ENCODE measurements around the gene ASB16.

ASB16 gene

GRCh38 chr17:44191369-44191768, 20.9 kb downstream of the ASB16 start:
- DNase-seq = no peak

GRCh38 chr17:44191941-44192496, 21.5 kb downstream of the ASB16 start:
- no peak for DNase-seq

GRCh38 chr17:44192750-44193149, 22.2 kb downstream of the ASB16 start:
- no peak for DNase-seq

GRCh38 chr17:44193326-44194084, 23.0 kb downstream of the ASB16 start:
- no peak for DNase-seq

DNA sequence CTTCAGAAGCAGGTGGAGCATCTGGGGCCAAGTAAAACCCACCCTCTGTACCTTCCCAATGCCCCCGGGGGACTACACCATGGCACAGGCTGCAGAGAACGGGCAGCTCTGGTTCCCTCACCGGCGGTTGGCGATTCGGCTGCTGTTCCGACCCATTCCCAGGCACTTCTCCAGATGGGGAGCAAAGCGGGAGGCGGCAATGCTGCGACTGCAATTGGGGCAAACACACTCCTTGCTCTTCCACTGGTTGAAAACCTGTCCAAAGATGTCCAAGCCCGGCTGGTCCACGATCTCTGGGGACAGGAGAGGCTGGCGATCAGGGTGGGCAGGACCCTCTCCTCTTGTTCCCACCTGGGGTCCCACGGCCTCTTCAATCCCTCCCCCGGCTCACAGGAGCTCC, 26.6 kb downstream of the ASB16 start:
- DNase-seq = no peak

DNA sequence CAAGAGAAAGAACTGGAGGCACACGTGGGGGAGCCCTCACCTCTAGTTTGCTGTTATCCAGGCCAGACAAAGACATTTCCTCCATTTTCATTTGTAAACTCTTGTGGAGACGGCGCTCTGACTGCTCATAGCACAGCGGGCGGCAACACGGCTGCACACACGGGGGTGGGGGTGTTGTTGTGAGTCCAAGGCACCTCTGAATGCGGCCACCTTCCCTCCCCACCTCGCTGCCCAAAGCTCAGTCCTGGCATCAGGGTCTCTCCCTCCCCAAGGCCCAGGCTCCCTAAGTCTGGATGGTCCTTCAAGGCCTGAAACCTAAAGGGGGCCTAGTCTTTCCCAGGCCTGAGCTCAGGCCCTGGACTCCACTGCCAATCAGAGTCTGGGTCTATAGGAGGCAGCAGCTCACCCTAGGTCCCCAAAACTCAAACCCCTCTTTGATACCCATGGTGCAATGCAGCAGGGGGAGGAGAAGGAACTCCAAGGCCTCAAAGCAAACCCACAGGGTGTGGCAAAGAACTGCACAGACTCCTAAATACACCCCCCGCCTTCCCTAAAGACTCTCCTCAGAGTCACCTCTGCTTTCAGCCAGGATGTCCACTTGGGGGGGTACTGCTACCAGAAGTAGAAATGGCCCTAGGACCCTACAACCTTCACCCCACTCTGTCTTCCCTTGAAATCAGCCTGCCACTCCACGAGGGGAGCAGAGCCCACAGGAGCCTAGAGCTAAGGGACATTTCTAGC, 27.6 kb downstream of the ASB16 start:
- DNase-seq = no peak

DNA sequence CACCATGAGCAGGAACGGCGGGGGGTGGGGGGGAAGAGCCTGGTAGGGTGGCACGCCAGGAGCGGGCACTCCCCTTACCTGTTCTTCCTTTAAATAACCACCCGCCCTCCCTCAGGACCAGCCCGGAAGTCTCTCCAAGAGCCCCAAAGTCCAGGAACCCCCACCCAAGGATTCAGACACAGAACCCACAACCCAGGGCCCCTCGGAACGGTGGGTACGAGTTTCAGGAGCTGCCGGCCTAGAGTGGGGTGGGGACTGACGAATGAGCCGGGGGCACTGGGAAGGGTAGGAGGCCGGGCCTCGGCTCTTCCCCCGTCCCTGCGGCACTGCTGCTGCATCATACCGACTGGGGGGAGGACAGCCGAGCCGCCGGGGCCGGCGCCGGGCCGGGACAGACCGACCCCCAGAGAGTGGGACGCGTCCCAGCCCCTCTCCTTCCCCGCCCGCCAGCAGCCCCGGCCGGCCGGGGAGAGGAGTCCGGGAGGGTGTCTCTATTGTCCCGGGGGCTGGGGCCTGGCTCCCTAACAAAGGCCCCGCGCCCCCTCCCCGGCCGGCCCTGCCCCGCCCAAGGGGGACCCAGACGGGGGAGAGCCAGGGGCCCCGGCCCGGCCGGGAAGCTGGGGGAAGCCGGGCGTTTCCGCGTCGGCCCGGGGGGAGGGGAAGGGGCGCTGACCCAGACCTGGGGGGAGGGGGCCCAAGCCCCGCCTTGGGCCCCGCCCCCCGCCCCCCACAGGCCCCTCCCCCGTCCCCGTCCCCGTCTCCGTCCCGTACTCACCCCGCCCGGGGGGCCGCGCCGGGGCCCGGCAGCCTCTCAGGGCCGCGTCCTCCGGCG, 28.4 kb downstream of the ASB16 start:
- DNase-seq = peak; percentile 25

DNA sequence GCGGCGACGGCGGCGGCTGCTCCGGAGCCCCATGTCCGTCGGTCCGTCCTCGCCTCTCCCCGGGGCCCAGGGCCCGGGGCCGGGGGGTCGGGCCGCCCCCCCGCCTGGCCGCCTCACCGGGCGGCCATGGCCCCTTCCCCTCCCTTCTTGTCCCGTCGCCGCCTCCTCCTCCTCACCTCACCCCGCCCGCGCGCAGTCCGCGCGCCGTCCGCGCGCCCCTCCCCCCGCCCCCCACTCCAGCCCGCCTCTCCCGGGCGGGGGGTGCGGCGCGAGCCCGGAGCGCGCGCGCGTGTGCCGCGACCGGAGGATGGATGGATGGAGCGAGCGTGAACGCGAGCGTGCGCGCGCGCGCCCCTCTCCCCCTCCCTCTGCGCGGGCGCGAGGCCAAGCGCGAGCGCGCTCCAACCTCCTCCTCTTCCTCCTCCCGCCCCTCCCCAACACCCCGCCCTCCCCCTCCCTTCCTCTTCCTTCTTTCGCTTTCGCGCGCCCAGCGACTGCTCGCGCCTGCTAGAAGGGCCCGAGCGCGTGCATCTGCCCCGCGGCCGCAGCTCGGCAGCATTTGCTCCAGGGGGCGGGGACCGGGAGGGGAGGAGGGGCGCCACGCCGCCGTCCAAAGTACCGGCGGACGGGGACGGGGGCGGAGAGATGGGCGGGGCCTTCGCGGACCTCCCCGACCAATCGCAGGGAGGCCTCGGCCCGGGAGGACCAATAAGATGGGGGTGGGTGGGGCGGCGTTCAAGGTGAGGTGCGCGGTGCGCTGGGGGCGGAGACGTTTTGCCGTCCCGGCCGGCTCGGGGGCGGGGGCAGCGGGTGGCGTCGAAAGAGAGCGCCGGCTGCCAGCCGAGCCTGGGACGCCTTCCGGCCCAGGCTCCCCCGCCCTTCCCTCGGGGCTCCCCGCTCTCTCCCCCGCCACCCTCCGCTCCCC, 29.3 kb downstream of the ASB16 start, which contains the start of gene ATXN7L3:
TSS of gene ATXN7L3 (minus strand) at position 332 of the 925 bp plus-strand sequence. CDS start 1,814 bp downstream, outside the sequence.
- DNase-seq = peak; percentile 99

- DNase-seq = no peak
These were observed 30.1 kb downstream of the ASB16 start for GRCh38 chr17:44200478-44201155.

GRCh38 chr17:44202756-44203155, 32.3 kb downstream of the ASB16 start:
- DNase-seq = no peak

DNA sequence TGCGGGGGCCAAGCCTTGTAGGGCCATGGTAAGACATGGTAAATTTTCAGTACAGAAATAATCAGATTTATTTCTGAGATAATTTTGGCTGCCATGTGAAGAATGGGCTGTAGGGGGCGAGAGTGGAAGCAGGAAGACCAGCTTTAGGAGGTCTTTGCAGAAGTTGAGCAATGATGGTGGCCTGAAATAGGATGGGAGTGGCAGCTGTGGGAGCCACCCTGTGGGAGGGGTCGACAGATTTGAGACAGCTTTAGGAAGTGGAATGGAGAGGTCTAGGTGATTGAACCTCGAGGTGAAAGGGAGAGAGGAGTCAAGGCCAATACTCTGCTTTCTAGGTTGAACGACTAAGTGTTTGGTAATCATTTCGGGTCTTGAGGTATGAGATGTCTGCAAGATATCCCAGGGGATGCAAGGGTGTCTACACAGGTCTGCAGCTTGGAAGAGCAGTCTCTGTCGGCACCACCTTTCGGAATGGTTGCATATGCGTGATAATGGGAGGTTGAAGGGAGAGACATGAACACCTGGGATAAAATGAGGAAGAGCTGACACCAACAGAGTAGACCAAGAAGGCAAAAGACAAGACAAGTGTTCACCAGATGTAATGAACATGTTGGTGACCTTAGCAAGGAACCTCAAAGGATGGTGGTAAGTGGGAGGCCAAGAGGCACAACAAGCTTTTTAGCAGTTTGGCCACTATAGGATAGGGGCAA, 33.4 kb downstream of the ASB16 start:
- DNase-seq = peak; percentile 35

GRCh38 chr17:44204441-44204882, 34.0 kb downstream of the ASB16 start:
- no peak for DNase-seq

- no peak for DNase-seq
These were observed 35.7 kb downstream of the ASB16 start for GRCh38 chr17:44205962-44206824.

DNA sequence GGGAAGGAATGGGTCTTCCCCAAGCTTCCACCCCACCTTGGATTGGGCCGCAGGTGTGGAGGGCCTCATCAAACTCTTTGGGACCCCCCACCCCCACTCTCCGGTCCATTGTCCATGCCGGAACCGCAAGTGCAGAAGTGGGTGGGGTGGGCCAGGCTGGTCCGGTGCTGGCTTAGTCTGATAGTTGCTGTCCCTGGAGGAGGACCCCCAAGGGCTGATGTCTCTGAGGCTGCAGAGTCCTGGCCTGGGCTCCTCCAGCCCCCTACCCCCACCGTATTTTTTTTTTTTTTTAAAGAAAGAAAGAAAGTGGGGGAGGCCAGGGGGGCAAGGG, 36.3 kb downstream of the ASB16 start:
- no peak for DNase-seq

DNA sequence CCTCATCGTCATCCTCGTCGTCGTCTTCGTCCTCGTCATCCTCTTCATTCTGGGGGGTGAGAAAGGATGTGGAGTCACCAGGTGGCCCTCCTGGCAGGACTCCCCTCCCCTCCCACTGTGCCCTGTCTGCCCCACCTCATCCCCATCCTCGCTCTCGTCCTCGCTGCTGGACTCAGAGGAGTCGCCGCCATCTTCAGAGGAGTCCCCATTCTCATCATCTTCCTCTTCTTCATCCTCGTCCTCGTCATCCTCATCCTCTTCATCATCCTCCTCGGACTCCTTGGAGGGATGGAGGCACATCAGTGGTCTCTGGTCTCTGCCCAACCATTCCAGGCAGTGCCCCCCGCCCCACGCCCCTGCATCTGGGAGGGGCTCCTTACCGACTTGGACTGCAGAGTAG, 36.8 kb downstream of the ASB16 start:
- DNase-seq = no peak

DNA sequence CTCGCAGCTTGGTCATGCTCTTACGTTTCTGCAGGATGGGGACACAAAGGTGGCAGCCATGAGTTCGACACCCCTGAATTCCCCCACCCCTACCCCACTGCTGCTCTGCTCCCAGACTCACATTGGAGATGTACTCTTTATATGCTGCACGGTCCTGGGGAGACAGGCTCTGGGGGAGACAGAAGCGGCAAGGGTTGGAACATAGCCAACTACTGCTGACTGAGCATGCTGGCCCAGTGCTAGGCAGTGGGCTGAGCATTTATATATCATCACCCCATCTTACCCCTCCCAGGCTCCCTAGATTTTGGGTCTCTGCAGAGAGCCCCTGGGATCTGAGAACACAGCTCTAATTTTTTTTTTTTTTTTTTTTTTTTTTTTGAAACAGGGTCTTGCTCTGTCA, 37.2 kb downstream of the ASB16 start:
- DNase-seq = no peak

DNA sequence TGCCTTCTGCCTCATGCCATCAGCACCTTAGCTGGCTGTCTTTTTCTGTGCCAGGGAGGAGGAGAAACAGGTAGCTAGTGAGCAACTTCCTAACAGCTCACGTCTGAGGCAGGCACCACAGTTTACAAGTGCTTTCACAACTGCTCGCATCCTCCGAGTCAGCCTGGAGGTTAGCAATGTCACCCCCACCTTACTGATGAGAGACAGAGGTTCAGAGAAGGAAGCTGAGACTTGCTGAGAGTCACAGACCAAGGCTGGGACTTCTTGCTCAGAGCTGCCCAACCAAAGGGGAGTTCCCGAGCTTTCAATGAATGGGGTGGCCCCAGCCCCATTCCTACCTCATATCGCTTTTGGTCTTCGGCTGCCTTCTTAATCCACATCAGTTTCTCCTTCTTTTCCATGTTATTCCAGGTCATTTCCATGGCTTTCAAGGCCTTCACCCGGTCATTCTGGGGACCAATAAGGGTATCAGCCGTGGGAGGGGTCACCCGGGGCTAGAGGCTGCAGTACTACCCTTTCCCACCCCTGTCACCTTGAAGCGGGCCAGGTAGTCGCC, 39.4 kb downstream of the ASB16 start:
- DNase-seq = no peak

DNA sequence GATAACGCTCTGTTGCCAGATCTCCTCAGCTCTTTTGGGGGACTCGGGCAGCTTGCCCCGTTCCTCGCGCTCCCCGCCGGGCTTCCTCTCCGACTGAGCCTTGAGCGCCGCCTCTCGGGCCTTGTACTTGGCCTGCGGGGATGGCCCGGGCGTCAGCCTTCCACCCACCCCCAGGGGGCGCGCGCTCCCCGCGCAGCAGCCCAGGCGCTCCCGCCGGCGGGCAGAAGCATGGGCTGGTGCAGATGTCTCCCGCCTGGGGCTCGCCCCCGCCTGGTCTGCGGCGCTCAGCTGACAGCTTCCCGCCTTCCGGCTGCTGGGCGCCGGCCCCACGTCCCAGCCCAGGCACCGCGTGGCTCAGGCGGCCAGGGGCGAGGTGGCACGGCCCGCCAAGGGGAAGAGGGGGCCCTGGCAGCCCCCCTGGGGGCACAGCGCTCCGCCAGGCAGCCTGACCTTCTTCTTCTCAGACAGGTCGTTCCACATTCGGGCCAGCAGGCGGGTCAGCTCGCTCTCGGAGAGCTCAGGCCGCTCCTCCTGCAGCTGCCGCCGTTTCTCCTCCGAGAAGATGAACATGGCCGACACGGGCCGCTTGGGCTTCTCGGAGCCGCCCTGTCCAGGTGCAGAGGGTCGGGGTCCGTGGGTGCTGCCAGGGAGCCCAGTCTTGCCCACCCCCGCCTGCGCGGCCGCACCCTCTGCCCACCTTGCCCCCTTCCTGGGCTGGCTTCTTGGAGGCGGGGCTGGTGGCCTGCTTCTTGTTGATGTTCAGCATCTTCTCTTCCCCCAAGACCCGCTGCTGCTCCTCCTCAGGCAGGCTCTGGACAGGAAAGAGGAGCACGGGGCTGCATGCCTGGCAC, 40.1 kb downstream of the ASB16 start:
- peak; percentile 84 for DNase-seq
